ENCODE measurements around the gene NECTIN4. TPM values are rescaled to one million over a fixed set of nuclear protein-coding genes. Genes with fewer than 3 reads are reported as not detected.

The NECTIN4 gene
- total and polyA plus RNA-seq, 2 of the 13 experiments (the other 11 are each of a cell fraction or from before 2014, with no cell fraction given) = 5.9 to 12.4 TPM

DNA sequence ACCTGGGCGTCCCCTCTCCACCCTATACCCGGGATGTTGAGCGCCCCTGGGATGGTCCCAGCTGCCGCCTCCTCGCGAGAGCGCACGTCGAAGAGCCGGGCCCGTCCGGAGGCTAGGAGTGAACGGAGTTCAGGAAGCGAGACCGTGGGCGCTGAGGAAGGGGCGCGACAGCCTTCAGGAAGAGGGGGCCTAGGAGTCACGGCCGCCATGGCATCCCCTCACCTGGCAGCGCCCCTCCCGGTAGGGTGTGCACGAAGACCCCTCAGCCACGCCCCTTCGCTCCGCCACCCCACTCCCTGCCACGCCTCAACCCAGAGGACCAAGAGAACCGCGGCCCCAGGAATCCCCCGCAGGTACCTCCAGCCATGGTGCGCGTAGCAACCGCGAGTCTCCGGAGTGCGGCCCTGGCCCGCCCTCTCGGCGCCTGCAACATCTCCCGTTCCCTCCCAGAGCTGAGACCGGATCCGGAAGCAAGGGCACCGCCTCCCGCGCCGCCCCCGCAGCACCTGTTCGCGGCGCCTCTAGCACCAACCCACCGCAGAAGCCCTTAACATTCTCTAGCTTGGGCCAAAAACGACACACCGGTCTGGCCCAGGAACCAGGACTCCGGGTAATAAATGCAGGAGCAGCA is 50.7 kb downstream of the NECTIN4 start, which contains the start of gene TSTD1:
Gene TSTD1, minus strand, starts transcription at position 442 of the 631 bp plus-strand sequence. Its CDS starts 75 bp downstream, at position 367.
- POLR2A ChIA-PET = no interaction called here
- CTCF ChIA-PET (ENCODE audit: low intra/inter-chr PET ratio, low total read pairs) = no interaction called here
- 96% methylated on average over 50 of the region's 54 CpGs for WGBS (ENCODE audit: low lambda C conversion rate)
- H3K27me3 ChIP-seq (ENCODE audit: control insufficient read depth in 1 of 2, insufficient read depth in 2 of 2, low read length in 2 of 2) = no peaks in the 10 kb centered on the region
- peaks cover 13 to 39% of the 10 kb centered on the region in 2 experiments for H3K36me3 ChIP-seq (replicated peaks in 1 of 2; ENCODE audit: control insufficient read depth in 1 of 2, insufficient read depth in 2 of 2, low read length in 2 of 2)
- H4K20me1 ChIP-seq (ENCODE audit: insufficient read depth, low read length) = no peaks in the 10 kb centered on the region
- no peaks in the 10 kb centered on the region for H3K79me2 ChIP-seq (ENCODE audit: insufficient read depth, low read length)
- no peak for ATAC-seq
- H2AFZ ChIP-seq (ENCODE audit: low read length) = no peak within 1 kb of the TSS
- H3K27ac ChIP-seq (ENCODE audit: extremely low read length, insufficient read depth, low read length) = no peak within 1 kb of the TSS
- H3K4me3 ChIP-seq (replicated peaks in 1 of 3; ENCODE audit: insufficient read depth in 1 of 3, low read depth in 2 of 3, low read length in 3 of 3) = no peak within 1 kb of the TSS
- FAIRE-seq = no peak
- no peak within 1 kb of the TSS for H3K9ac ChIP-seq (ENCODE audit: insufficient read depth, low read depth, low read length)
- H3K4me1 ChIP-seq (ENCODE audit: insufficient read depth, low read length) = peaks cover 16% of the 10 kb centered on the region
- no peak within 1 kb of the TSS for H3K4me2 ChIP-seq (ENCODE audit: low read depth, low read length)
- TF ChIP-seq NR2C2 (CRISPR knock-in tag; IDR thresholded peaks at IDR 0.05; ENCODE audit: borderline replicate concordance) (no peak), NONO (IDR thresholded peaks at IDR 0.05) (no peak), NONO (CRISPR knock-in tag; conservative IDR thresholded peaks at IDR 0.05) (no peak), ZNF12 (CRISPR knock-in tag; IDR thresholded peaks at IDR 0.05) (no peak), RBFOX2 (IDR thresholded peaks at IDR 0.05; ENCODE audit: low read depth, low read length) (peak; percentile 64; the same call in 1 of the 2 replicates), AGO2 (optimal IDR thresholded peaks at IDR 0.05; ENCODE audit: low read depth, low read length) (peak; percentile 86)
- H3K9me3 ChIP-seq (ENCODE audit: low read length) = no peaks in the 10 kb centered on the region
- DNase-seq (ENCODE audit: low spot score) = no peak
- no TSS peak for BruUV-seq (replicated peaks)
- in situ Hi-C loops (cut with HindIII; ENCODE audit: extremely low pct_ligation_motif_present, low pct_unique_long_range_greater_than_20kb) (no loop called here), intact Hi-C loops (cut with micrococcal nuclease; ENCODE audit: unreplicated experiment) (no loop called here)

DNA sequence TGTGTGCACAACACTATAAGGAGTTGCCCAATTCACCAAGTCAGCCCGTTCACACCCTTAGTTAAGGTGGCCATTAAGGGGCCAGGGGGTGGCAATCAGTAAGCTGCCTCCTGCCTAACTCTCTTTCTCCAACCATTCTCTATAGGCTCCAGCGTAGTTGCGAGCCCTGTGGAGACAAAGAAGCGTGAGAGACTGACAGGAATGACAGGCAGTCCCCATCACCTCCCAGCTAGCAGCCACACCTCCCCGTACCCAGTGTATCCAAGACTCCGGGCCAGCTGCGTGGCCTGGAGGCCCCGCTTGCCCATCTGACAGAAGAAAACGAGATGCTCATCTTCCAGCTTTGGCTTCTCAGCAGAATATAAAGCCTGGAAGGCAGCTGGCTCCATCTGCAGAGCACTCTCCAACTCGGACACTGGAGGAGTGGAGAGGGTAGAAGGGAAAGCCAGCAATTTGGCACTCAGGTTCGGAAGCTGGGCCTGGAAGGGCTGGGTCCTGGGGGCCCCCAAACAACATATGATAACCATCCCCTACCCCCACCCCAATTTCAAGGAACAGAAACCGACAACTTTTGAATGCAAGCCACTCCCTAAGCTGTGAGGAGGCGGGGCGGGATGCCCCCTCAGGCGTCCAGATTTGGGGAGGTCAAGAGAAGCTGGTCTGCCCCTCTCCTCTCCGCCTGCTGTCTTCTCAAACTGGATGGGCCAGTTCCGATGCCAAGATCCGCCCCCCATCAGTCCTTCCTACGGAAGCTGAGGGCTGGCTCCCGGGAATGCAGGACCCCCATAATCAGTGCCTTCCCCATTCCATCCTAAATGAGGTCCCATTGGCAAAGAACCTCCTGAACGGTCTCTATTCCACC is 51.5 kb downstream of the NECTIN4 start:
- ChIA-PET CTCF (ENCODE audit: low intra/inter-chr PET ratio, low total read pairs) (no interaction called here), POLR2A (no interaction called here)
- Histone ChIP-seq H3K4me1 (ENCODE audit: insufficient read depth, low read length) (peaks cover 21% of the 10 kb centered on the region), H3K27ac (ENCODE audit: extremely low read length, insufficient read depth, low read length) (no peak overlapping the region), H4K20me1 (ENCODE audit: insufficient read depth, low read length) (no peaks in the 10 kb centered on the region), H3K79me2 (ENCODE audit: insufficient read depth, low read length) (no peaks in the 10 kb centered on the region), H3K4me3 (replicated peaks in 1 of 3; ENCODE audit: insufficient read depth in 1 of 3, low read depth in 2 of 3, low read length in 3 of 3) (no peak overlapping the region), H3K9ac (ENCODE audit: insufficient read depth, low read depth, low read length) (no peak overlapping the region), H3K4me2 (ENCODE audit: low read depth, low read length) (no peak overlapping the region), H2AFZ (ENCODE audit: low read length) (no peak overlapping the region), H3K9me3 (ENCODE audit: low read length) (no peaks in the 10 kb centered on the region), H3K36me3 (replicated peaks in 1 of 2; ENCODE audit: control insufficient read depth in 1 of 2, insufficient read depth in 2 of 2, low read length in 2 of 2) (peaks cover 13 to 35% of the 10 kb centered on the region in 2 experiments), H3K27me3 (ENCODE audit: control insufficient read depth in 1 of 2, insufficient read depth in 2 of 2, low read length in 2 of 2) (no peaks in the 10 kb centered on the region)
- intact Hi-C loops (cut with micrococcal nuclease; ENCODE audit: unreplicated experiment) (no loop called here), in situ Hi-C loops (cut with HindIII; ENCODE audit: extremely low pct_ligation_motif_present, low pct_unique_long_range_greater_than_20kb) (no loop called here)
- no peak for DNase-seq (ENCODE audit: low spot score)
- 95% methylated on average over 18 of the region's 21 CpGs for WGBS (ENCODE audit: low lambda C conversion rate)
- TF ChIP-seq HNRNPUL1 (IDR thresholded peaks at IDR 0.05; ENCODE audit: low read depth, low read length) = no peak
- peak; percentile 16; the same call in 1 of the 2 replicates for TF ChIP-seq POLR2G (IDR thresholded peaks at IDR 0.05; ENCODE audit: low read depth, low read length)
- no peak for TF ChIP-seq MTA3 (CRISPR knock-in tag; IDR thresholded peaks at IDR 0.05)
- no peak for ATAC-seq
- no TSS peak for BruUV-seq (replicated peaks)
- no peak for FAIRE-seq

Measured in HepG2 (cell line).